Activated B cell treated with CpG ODN at 0.5 μM for 24 hours (primary cell): Measurements from ENCODE around the gene CMTM7. TPM values are rescaled to one million over a fixed set of nuclear protein-coding genes. Genes with fewer than 3 reads are reported as not detected.

Source experiments
- ATAC-seq: fragments of 200-7000 bp; cut with Tn5 transposase; one replicate; pipeline ENCODE4 v1.10.0; 2021; ENCODE audit warnings: low read depth, mild to moderate bottlenecking, moderate library complexity
- CTCF ChIA-PET: fragments of 350-600 bp; sonication (Branson Sonifier 250); formaldehyde crosslinking; loops from one replicate; lab custom pipeline; 2021; ENCODE audit warnings: antibody characterized with exemption; lab: Charles Lee
- POLR2A ChIA-PET: fragments of 350-600 bp; sonication (Branson Sonifier 250); formaldehyde crosslinking; loops from one replicate; lab custom pipeline; 2021; ENCODE audit warnings: antibody characterized with exemption; lab: Charles Lee
- DNase-seq: peaks from one replicate; pipeline ENCODE4 v3.0.0; 2022
- H3K27ac Mint-ChIP-seq: one replicate; pipeline ENCODE4 v1.8.0; 2020; ENCODE audit warnings: mixed read lengths
- H3K27me3 Mint-ChIP-seq: one replicate; pipeline ENCODE4 v1.8.0; 2021; ENCODE audit warnings: mixed read lengths
- H3K36me3 Mint-ChIP-seq: one replicate; pipeline ENCODE4 v1.8.0; 2021; ENCODE audit warnings: low read depth, mixed read lengths
- H3K4me1 Mint-ChIP-seq: one replicate; pipeline ENCODE4 v1.8.0; 2021; ENCODE audit warnings: mixed read lengths
- H3K4me3 Mint-ChIP-seq: one replicate; pipeline ENCODE4 v1.8.0; 2020; ENCODE audit warnings: mild to moderate bottlenecking, mixed read lengths
- H3K9me3 Mint-ChIP-seq: one replicate; pipeline ENCODE4 v1.8.0; 2020; ENCODE audit warnings: mixed read lengths
- CTCF ChIP-seq: fragments of 200-600 bp; IDR thresholded peaks from one replicate; pipeline ENCODE4 v1.8.0; 2022; ENCODE audit warnings: antibody characterized with exemption, mild to moderate bottlenecking
- intact Hi-C: fragments of 100-400 bp; cut with micrococcal nuclease; formaldehyde crosslinking; loops from one replicate; pipeline ENCODE4 v1.15.1; 2024
- total RNA-seq: library from RNA; stranded (reverse); gene quantifications from 2 replicates; pipeline ENCODE4 v1.2.3, GENCODE V29; 2022

The CMTM7 gene
- total RNA-seq, 1 donor from 2014 or later = 82.1 TPM

- no peak for TF ChIP-seq CTCF
- no peak for DNase-seq
- H3K27me3 Mint-ChIP-seq = no peaks in the 10 kb centered on the region
- intact Hi-C loops = loop anchor here (5.0 kb wide), 1 partner anchor 79 kb away; no protein-coding TSS in a partner anchor
- H3K4me1 Mint-ChIP-seq = peaks cover 29% of the 10 kb centered on the region
- ChIA-PET POLR2A (interaction anchor here (0.6 to 2.8 kb wide), 4 partner anchors 14 to 92 kb away, joined by 3 to 10 read pairs (median 6); partner anchors contain the start of gene CMTM7), CTCF (interaction anchor here (0.5 to 9.5 kb wide), 14 partner anchors 10 to 309 kb away, joined by 3 to 174 read pairs (median 3); partner anchors contain the start of genes CMTM7 and CNOT10)
- no peak for ATAC-seq
- H3K36me3 Mint-ChIP-seq = no peaks in the 10 kb centered on the region
- no peaks in the 10 kb centered on the region for H3K9me3 Mint-ChIP-seq
- no peak overlapping the region for H3K27ac Mint-ChIP-seq
- no peak overlapping the region for H3K4me3 Mint-ChIP-seq
Measured at GRCh38 chr3:32376115-32376514, 15.5 kb upstream of the CMTM7 start.

- no peak overlapping the region for H3K4me3 Mint-ChIP-seq
Measured at GRCh38 chr3:32379831-32380500, 11.7 kb upstream of the CMTM7 start.

GRCh38 chr3:32381922-32382321 lies 9.7 kb upstream of the CMTM7 start:
- ChIA-PET CTCF (interaction anchor here (1.4 kb wide), 1 partner anchor 86 kb away, joined by 5 read pairs; no protein-coding TSS in a partner anchor), POLR2A (interaction anchor here (0.7 kb wide), 1 partner anchor 142 kb away, joined by 7 read pairs; no protein-coding TSS in a partner anchor)
- Mint-ChIP-seq H3K36me3 (no peaks in the 10 kb centered on the region), H3K27ac (no peak overlapping the region), H3K27me3 (no peaks in the 10 kb centered on the region), H3K4me3 (no peak overlapping the region), H3K4me1 (peaks cover 18% of the 10 kb centered on the region), H3K9me3 (no peaks in the 10 kb centered on the region)
- no peak for DNase-seq
- TF ChIP-seq CTCF = no peak
- ATAC-seq = no peak
- intact Hi-C loops = no loop called here

More at GRCh38 chr3:32379831-32380500, 11.7 kb upstream of the CMTM7 start:
- Mint-ChIP-seq H3K27me3 (no peaks in the 10 kb centered on the region), H3K36me3 (no peaks in the 10 kb centered on the region), H3K4me1 (peaks cover 21% of the 10 kb centered on the region), H3K9me3 (no peaks in the 10 kb centered on the region), H3K27ac (no peak overlapping the region)
- no peak for DNase-seq
- POLR2A ChIA-PET = no interaction called here
- intact Hi-C loops = loop anchor here (1.0 to 5.0 kb wide), 2 partner anchors 11 to 83 kb away; partner anchors contain the start of gene CMTM7
- no peak for ATAC-seq
- no peak for TF ChIP-seq CTCF
- CTCF ChIA-PET = no interaction called here

- ATAC-seq (no peak), DNase-seq (no peak)
- no peak overlapping the region for H3K4me3 Mint-ChIP-seq
- ChIA-PET CTCF (interaction anchor here (0.9 to 1.1 kb wide), 2 partner anchors 8 to 85 kb away, joined by 3 read pairs; no protein-coding TSS in a partner anchor), POLR2A (no interaction called here)
- no peaks in the 10 kb centered on the region for H3K27me3 Mint-ChIP-seq
- intact Hi-C loops = no loop called here
- H3K36me3 Mint-ChIP-seq = no peaks in the 10 kb centered on the region
- no peaks in the 10 kb centered on the region for H3K9me3 Mint-ChIP-seq
- no peak for TF ChIP-seq CTCF
- no peak overlapping the region for H3K27ac Mint-ChIP-seq
- peaks cover 18% of the 10 kb centered on the region for H3K4me1 Mint-ChIP-seq
Measured at GRCh38 chr3:32383136-32383711, 8.4 kb upstream of the CMTM7 start.

GRCh38 chr3:32384938-32385337 lies 6.7 kb upstream of the CMTM7 start:
- no peak overlapping the region for H3K4me3 Mint-ChIP-seq
- no peaks in the 10 kb centered on the region for H3K27me3 Mint-ChIP-seq
- no peaks in the 10 kb centered on the region for H3K36me3 Mint-ChIP-seq
- H3K9me3 Mint-ChIP-seq = no peaks in the 10 kb centered on the region
- CTCF ChIA-PET = interaction anchor here (0.7 to 2.2 kb wide), 3 partner anchors 10 to 83 kb away, joined by 3 to 7 read pairs (median 3); no protein-coding TSS in a partner anchor
- intact Hi-C loops = no loop called here
- H3K27ac Mint-ChIP-seq = no peak overlapping the region
- H3K4me1 Mint-ChIP-seq = peaks cover 12% of the 10 kb centered on the region
- TF ChIP-seq CTCF = no peak
- ATAC-seq = peak; percentile 37
- DNase-seq = no peak
- POLR2A ChIA-PET = interaction anchor here (0.6 kb wide), 1 partner anchor 116 kb away, joined by 4 read pairs; no protein-coding TSS in a partner anchor
